ENCODE results near the gene MAPKAP1.

DNA sequence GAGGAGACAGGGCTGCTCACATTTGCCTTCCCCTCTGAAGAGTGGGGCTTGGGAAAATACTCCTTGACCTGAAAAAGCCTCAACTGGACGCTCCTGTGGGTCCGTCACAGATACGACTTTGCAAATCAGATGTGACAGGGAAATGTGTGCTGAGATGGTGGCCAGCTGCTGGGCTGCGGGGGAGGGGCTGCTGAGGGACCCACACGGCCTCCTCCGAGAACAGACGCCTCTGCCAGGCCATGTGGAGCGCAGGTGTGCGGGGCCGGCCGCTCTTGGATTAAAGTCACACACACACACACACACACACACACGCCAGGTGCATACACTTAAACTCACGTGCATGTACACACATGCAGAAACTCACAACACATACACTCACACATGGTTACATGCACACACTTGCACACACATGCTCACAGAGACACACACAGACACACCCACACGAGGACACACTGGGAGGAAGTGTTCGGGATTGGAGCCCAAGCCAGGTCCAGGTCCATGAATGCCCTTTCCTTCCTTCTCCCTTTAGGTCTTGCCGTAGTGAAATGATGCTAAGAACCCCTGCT lies 278.0 kb downstream of the MAPKAP1 start:
- TF ChIP-seq, protein P1, sequence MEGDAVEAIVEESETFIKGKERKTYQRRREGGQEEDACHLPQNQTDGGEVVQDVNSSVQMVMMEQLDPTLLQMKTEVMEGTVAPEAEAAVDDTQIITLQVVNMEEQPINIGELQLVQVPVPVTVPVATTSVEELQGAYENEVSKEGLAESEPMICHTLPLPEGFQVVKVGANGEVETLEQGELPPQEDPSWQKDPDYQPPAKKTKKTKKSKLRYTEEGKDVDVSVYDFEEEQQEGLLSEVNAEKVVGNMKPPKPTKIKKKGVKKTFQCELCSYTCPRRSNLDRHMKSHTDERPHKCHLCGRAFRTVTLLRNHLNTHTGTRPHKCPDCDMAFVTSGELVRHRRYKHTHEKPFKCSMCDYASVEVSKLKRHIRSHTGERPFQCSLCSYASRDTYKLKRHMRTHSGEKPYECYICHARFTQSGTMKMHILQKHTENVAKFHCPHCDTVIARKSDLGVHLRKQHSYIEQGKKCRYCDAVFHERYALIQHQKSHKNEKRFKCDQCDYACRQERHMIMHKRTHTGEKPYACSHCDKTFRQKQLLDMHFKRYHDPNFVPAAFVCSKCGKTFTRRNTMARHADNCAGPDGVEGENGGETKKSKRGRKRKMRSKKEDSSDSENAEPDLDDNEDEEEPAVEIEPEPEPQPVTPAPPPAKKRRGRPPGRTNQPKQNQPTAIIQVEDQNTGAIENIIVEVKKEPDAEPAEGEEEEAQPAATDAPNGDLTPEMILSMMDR (IDR thresholded peaks at IDR 0.05; ENCODE audit: borderline replicate concordance, extremely low read depth, low read length, poor library complexity, severe bottlenecking): no peak
- TF ChIP-seq EZH2 (IDR thresholded peaks at IDR 0.05; ENCODE audit: borderline replicate concordance, low read depth, low read length, severe bottlenecking): no peak

Measured in DND-41 (cell line).